IMR-90 (cell line): ENCODE measurements around the gene ENPP3. TPM values are rescaled to one million over a fixed set of nuclear protein-coding genes. Genes with fewer than 3 reads are reported as not detected.

Experiments used
- ATAC-seq: fragments of 200-7000 bp; cut with Tn5 transposase; 2 replicates; pipeline ENCODE4 v1.9.1; 2020; ENCODE audit warnings: low read depth, mild to moderate bottlenecking, moderate library complexity
- BruUV-seq: library from RNA; stranded (reverse); fragments of 400-500 nt; replicated peaks from 2 replicates; lab custom pipeline; 2021; lab: Mats Ljungman, UMichigan
- CTCF ChIA-PET: fragments of 300-600 bp; formaldehyde crosslinking; extraction: SDS; loops from one replicate; lab custom pipeline; 2021; ENCODE audit warnings: antibody characterized with exemption; lab: Yijun Ruan, JAX
- POLR2A ChIA-PET: fragments of 300-600 bp; sonication (Branson Sonifier 250); formaldehyde crosslinking; loops from one replicate; lab custom pipeline; 2022; ENCODE audit warnings: antibody characterized with exemption; ENCODE audit not compliant: unreplicated experiment; lab: Charles Lee
- DNase-seq: peaks from one replicate; pipeline ENCODE4 v3.0.0; 2013
- H2AFZ ChIP-seq: replicated peaks from 2 replicates; pipeline ENCODE3; 2013; ENCODE audit warnings: low read length, mild to moderate bottlenecking; ENCODE audit not compliant: poor library complexity
- H2AK5ac ChIP-seq: 2 replicates; pipeline ENCODE4 v1.6.1; 2013; ENCODE audit warnings: low read depth, low read length, inconsistent platforms
- H2AK9ac ChIP-seq: replicated peaks from 2 replicates; pipeline ENCODE3; 2013; ENCODE audit warnings: mild to moderate bottlenecking, low read depth, low read length, moderate library complexity; ENCODE audit not compliant: poor library complexity
- H2BK120ac ChIP-seq: 2 replicates; pipeline ENCODE4 v1.6.1; 2013; ENCODE audit warnings: low read depth, low read length, inconsistent platforms
- H2BK15ac ChIP-seq: 3 replicates; pipeline ENCODE4 v1.6.1; 2013; ENCODE audit warnings: low read depth, low read length, inconsistent platforms
- H2BK20ac ChIP-seq: 2 replicates; pipeline ENCODE4 v1.6.1; 2013; ENCODE audit warnings: low read depth, mild to moderate bottlenecking, inconsistent platforms, low read length, moderate library complexity
- H2BK5ac ChIP-seq: 2 replicates; pipeline ENCODE4 v1.6.1; 2013; ENCODE audit warnings: mild to moderate bottlenecking, low read depth, low read length, inconsistent platforms; ENCODE audit not compliant: poor library complexity, severe bottlenecking
- H3K14ac ChIP-seq: replicated peaks from 2 replicates; pipeline ENCODE4 v1.6.1; 2013; ENCODE audit warnings: low read depth, low read length, inconsistent platforms
- H3K18ac ChIP-seq: 2 replicates; pipeline ENCODE4 v1.6.1; 2013; ENCODE audit warnings: low read depth, low read length, control low read depth
- H3K23ac ChIP-seq: 2 replicates; pipeline ENCODE4 v1.6.1; 2013; ENCODE audit warnings: low read depth, low read length, inconsistent platforms
- H3K27ac ChIP-seq: 2 replicates; pipeline ENCODE4 v1.5.1; 2013; ENCODE audit warnings: mild to moderate bottlenecking, control low read depth, low read length; ENCODE audit not compliant: insufficient read depth
- H3K27me3 ChIP-seq: 2 replicates; pipeline ENCODE4 v1.6.1; 2013; ENCODE audit warnings: low read length; ENCODE audit not compliant: control insufficient read depth, insufficient read depth
- H3K36me3 ChIP-seq: 2 replicates; pipeline ENCODE4 v1.6.1; 2013; ENCODE audit warnings: low read length, mixed read lengths; ENCODE audit not compliant: control insufficient read depth, insufficient read depth
- H3K4ac ChIP-seq: 2 replicates; pipeline ENCODE4 v1.6.1; 2013; ENCODE audit warnings: low read depth, low read length, inconsistent platforms
- H3K4me1 ChIP-seq: 2 replicates; pipeline ENCODE4 v1.6.1; 2013; ENCODE audit warnings: low read length, mixed read lengths; ENCODE audit not compliant: control insufficient read depth, insufficient read depth
- H3K4me2 ChIP-seq: 2 replicates; pipeline ENCODE4 v1.6.1; 2013; ENCODE audit warnings: low read depth, mild to moderate bottlenecking, control low read depth, low read length, moderate library complexity
- H3K4me3 ChIP-seq: 2 replicates; pipeline ENCODE4 v1.5.1; 2013; ENCODE audit warnings: low read depth, mild to moderate bottlenecking, control low read depth, low read length, moderate library complexity; ENCODE audit not compliant: insufficient read depth
- H3K56ac ChIP-seq: 2 replicates; pipeline ENCODE4 v1.6.1; 2013; ENCODE audit warnings: low read length, inconsistent platforms; ENCODE audit not compliant: insufficient read depth; ENCODE audit errors: extremely low read depth
- H3K79me1 ChIP-seq, 2 experiments: 2 replicates each; pipeline ENCODE4 v1.6.1; 2013; ENCODE audit warnings: low read length in 2 of 2, inconsistent platforms in 1 of 2, low read depth in 1 of 2
- H3K9ac ChIP-seq: 2 replicates; pipeline ENCODE4 v1.6.1; 2013; ENCODE audit warnings: low read depth, low read length, control low read depth
- H3K9me1 ChIP-seq: 2 replicates; pipeline ENCODE4 v1.6.1; 2013; ENCODE audit warnings: low read length, inconsistent platforms; ENCODE audit not compliant: insufficient read depth
- H3K9me3 ChIP-seq: 2 replicates; pipeline ENCODE4 v1.6.1; 2013; ENCODE audit warnings: low read length; ENCODE audit not compliant: control insufficient read depth, insufficient read depth
- H4K20me1 ChIP-seq: 2 replicates; pipeline ENCODE4 v1.6.1; 2013; ENCODE audit warnings: low read length, inconsistent platforms; ENCODE audit not compliant: insufficient read depth
- H4K5ac ChIP-seq: 2 replicates; pipeline ENCODE4 v1.6.1; 2013; ENCODE audit warnings: mild to moderate bottlenecking, low read depth, low read length, control low read depth
- H4K8ac ChIP-seq, 2 experiments: 2 replicates each; pipeline ENCODE4 v1.6.1; 2013; ENCODE audit warnings: low read depth in 2 of 2, low read length in 2 of 2, control low read depth in 1 of 2, inconsistent platforms in 1 of 2
- H4K91ac ChIP-seq: 2 replicates; pipeline ENCODE4 v1.6.1; 2013; ENCODE audit warnings: low read depth, low read length, inconsistent platforms; ENCODE audit not compliant: insufficient read depth
- BHLHE40 ChIP-seq: fragments of 150-350 bp; IDR thresholded peaks from 2 replicates; pipeline ENCODE4 v1.6.1; 2016; ENCODE audit warnings: mild to moderate bottlenecking, low read depth, low read length
- CTCF ChIP-seq: conservative IDR thresholded peaks from 2 replicates; pipeline ENCODE4 v1.5.1; 2012; ENCODE audit warnings: mild to moderate bottlenecking, low read depth, low read length, improper control_type of control experiment
- SMC3 ChIP-seq: fragments of 150-350 bp; IDR thresholded peaks from 2 replicates; pipeline ENCODE4 v1.6.1; 2016; ENCODE audit warnings: low read depth, mild to moderate bottlenecking, antibody characterized with exemption, low read length, moderate library complexity
- WGBS, 2 experiments: methylation state at CpG; one replicate each; pipeline versions ENCODE4 v1.1.5 to v1.1.7; 2013; ENCODE audit warnings: missing lambda C conversion rate in 2 of 2; ENCODE audit not compliant: insufficient read length in 1 of 2; ENCODE audit errors: extremely low coverage in 2 of 2; 5-methylcytosine and 5-hydroxymethylcytosine counted together
- dilution Hi-C: fragments of 300-500 bp; cut with HindIII; formaldehyde crosslinking; loops from one replicate; pipeline ENCODE4 v1.14.3; 2018; ENCODE audit warnings: low sequenced_read_pairs; ENCODE audit not compliant: unreplicated experiment
- in situ Hi-C: fragments of 300-500 bp; cut with MboI; formaldehyde crosslinking; loops from 3 replicates; pipeline ENCODE4 v1.14.3; 2019; ENCODE audit warnings: low sequenced_read_pairs, inconsistent platforms, mixed read lengths
- intact Hi-C: fragments of 100-400 bp; cut with micrococcal nuclease; formaldehyde crosslinking; loops from 2 replicates; pipeline ENCODE4 v1.10.0; 2022
- microRNA-seq, 2 experiments: library from miRNA; stranded (forward) in 1 of 2; unstranded in 1 of 2; fragments of 10-50 nt in 1 of 2; fragments of <30 nt in 1 of 2; gene quantifications in 1 of 2; microRNA quantifications in 1 of 2; one replicate each; pipeline versions ENCODE3 to v1.1.0; 2013 to 2020; ENCODE audit not compliant: insufficient read depth in 1 of 2, insufficient read length in 1 of 2, unreplicated experiment in 1 of 2
- polyA plus RNA-seq, 3 experiments: library from polyadenylated mRNA; depleted of rRNA; stranded (reverse); fragments of >200 nt; gene quantifications; 2 replicates each; pipeline ENCODE4 v1.2.3, GENCODE V29; 2012; ENCODE audit warnings: low replicate concordance in 1 of 3
- small RNA-seq, 5 experiments: library from RNA; depleted of rRNA; stranded (forward); fragments of <200 nt; gene quantifications; one replicate each; pipeline ENCODE3, GENCODE V24; 2012
- total RNA-seq: library from RNA; depleted of rRNA; stranded (reverse); fragments of >200 nt; gene quantifications from 2 replicates; pipeline ENCODE4 v1.2.3, GENCODE V29; 2012; rRNA removed

The ENPP3 gene
- total and polyA plus RNA-seq, 2 of the 4 experiments (the other 2 are of a cell fraction) = under 0.01 to 0.05 TPM

- Histone ChIP-seq H3K4ac (no peak overlapping the region), H3K9ac (no peak overlapping the region), H3K4me3 (no peak overlapping the region), H3K27ac (no peak overlapping the region), H2BK20ac (no peak overlapping the region), H3K4me1 (no peaks in the 10 kb centered on the region), H2AFZ (peak overlapping the region; percentile 23), H3K27me3 (no peaks in the 10 kb centered on the region), H3K36me3 (no peaks in the 10 kb centered on the region), H3K18ac (no peak overlapping the region), H2AK5ac (no peak overlapping the region; the same call in 1 of the 2 replicates), H3K4me2 (no peak overlapping the region), H2BK120ac (no peak overlapping the region), H3K9me3 (no peaks in the 10 kb centered on the region), H3K23ac (no peak overlapping the region), H3K9me1 (no peaks in the 10 kb centered on the region), H4K91ac (no peak overlapping the region), H2BK15ac (no peak overlapping the region), H4K8ac (no peak overlapping the region), H4K5ac (no peak overlapping the region), H3K79me1 (no peaks in the 10 kb centered on the region), H3K14ac (no peak overlapping the region), H4K20me1 (no peaks in the 10 kb centered on the region), H2AK9ac (no peak overlapping the region), H3K56ac (no peak overlapping the region), H2BK5ac (no peak overlapping the region)
- TF ChIP-seq CTCF = no peak
- no peak for TF ChIP-seq BHLHE40
- no peak for TF ChIP-seq SMC3
- DNase-seq (no peak), ATAC-seq (no peak)
- POLR2A ChIA-PET = no interaction called here
- dilution Hi-C loops (no loop called here), intact Hi-C loops (no loop called here), in situ Hi-C loops (no loop called here)
- WGBS, 2 experiments = no CpG with 5 or more reads among the region's 2 CpGs
- CTCF ChIA-PET = no interaction called here
- no TSS peak for BruUV-seq
These were observed 158.3 kb downstream of the ENPP3 start for GRCh38 chr6:131795366-131795765.

Small RNAs within 50 kb of the gene (microRNA-seq; reads per million reads assigned to microRNA genes)
- 0 reads per million in 2 experiments for gene MIR548H5 (ENCODE audit: insufficient read depth in 1 of 2, insufficient read length in 1 of 2, unreplicated experiment in 1 of 2)
- not detected for gene RNU4-18P (ENCODE audit: insufficient read depth, insufficient read length)

Small RNAs within 50 kb of the gene (small RNA-seq; reads per million reads assigned to genes)
- gene MIR548H5 = 0 reads per million in 5 experiments
- gene RNU4-18P = 0 reads per million in 5 experiments

Other genes with a start within 250 kb of the ENPP3 start
- gene ARG1, start 64.1 kb upstream of the ENPP3 start, total RNA-seq = not detected in 2 replicates
- gene ARG1, start 64.1 kb upstream of the ENPP3 start, polyA plus RNA-seq (2012; rRNA removed) = not detected in 2 replicates
- 38.3 and 40.7 TPM in 2 replicates for gene MED23, start 9.1 kb upstream of the ENPP3 start, total RNA-seq
- 13.0 and 16.0 TPM in 2 replicates for gene MED23, start 9.1 kb upstream of the ENPP3 start, polyA plus RNA-seq (2012; rRNA removed)
- not detected in 2 replicates for gene OR2A4, start 64.1 kb downstream of the ENPP3 start, total RNA-seq
- not detected in 2 replicates for gene OR2A4, start 64.1 kb downstream of the ENPP3 start, polyA plus RNA-seq (2012; rRNA removed)
- gene CTAGE9, start 73.7 kb downstream of the ENPP3 start, total RNA-seq = not detected in 2 replicates
- gene CTAGE9, start 73.7 kb downstream of the ENPP3 start, polyA plus RNA-seq (2012; rRNA removed) = not detected in 2 replicates
- 38.9 and 39.4 TPM in 2 replicates for gene ENPP1, start 170.7 kb downstream of the ENPP3 start, total RNA-seq
- gene ENPP1, start 170.7 kb downstream of the ENPP3 start, polyA plus RNA-seq (2012; rRNA removed) = 10.5 and 10.9 TPM in 2 replicates